IMR-90 (cell line): ENCODE results near the gene ASB4. TPM values are rescaled to one million over a fixed set of nuclear protein-coding genes. Genes with fewer than 3 reads are reported as not detected.

ENCODE experiments used
- ATAC-seq: fragments of 200-7000 bp; cut with Tn5 transposase; 2 replicates; pipeline ENCODE4 v1.9.1; 2020; ENCODE audit warnings: low read depth, mild to moderate bottlenecking, moderate library complexity
- BruUV-seq: library from RNA; stranded (reverse); fragments of 400-500 nt; replicated peaks from 2 replicates; lab custom pipeline; 2021; lab: Mats Ljungman, UMichigan
- CTCF ChIA-PET: fragments of 300-600 bp; formaldehyde crosslinking; extraction: SDS; loops from one replicate; lab custom pipeline; 2021; ENCODE audit warnings: antibody characterized with exemption; lab: Yijun Ruan, JAX
- POLR2A ChIA-PET: fragments of 300-600 bp; sonication (Branson Sonifier 250); formaldehyde crosslinking; loops from one replicate; lab custom pipeline; 2022; ENCODE audit warnings: antibody characterized with exemption; ENCODE audit not compliant: unreplicated experiment; lab: Charles Lee
- DNase-seq: peaks from one replicate; pipeline ENCODE4 v3.0.0; 2013
- H2AFZ ChIP-seq: replicated peaks from 2 replicates; pipeline ENCODE3; 2013; ENCODE audit warnings: low read length, mild to moderate bottlenecking; ENCODE audit not compliant: poor library complexity
- H2AK5ac ChIP-seq: 2 replicates; pipeline ENCODE4 v1.6.1; 2013; ENCODE audit warnings: low read depth, low read length, inconsistent platforms
- H2AK9ac ChIP-seq: replicated peaks from 2 replicates; pipeline ENCODE3; 2013; ENCODE audit warnings: mild to moderate bottlenecking, low read depth, low read length, moderate library complexity; ENCODE audit not compliant: poor library complexity
- H2BK120ac ChIP-seq: 2 replicates; pipeline ENCODE4 v1.6.1; 2013; ENCODE audit warnings: low read depth, low read length, inconsistent platforms
- H2BK15ac ChIP-seq: 3 replicates; pipeline ENCODE4 v1.6.1; 2013; ENCODE audit warnings: low read depth, low read length, inconsistent platforms
- H2BK20ac ChIP-seq: 2 replicates; pipeline ENCODE4 v1.6.1; 2013; ENCODE audit warnings: low read depth, mild to moderate bottlenecking, inconsistent platforms, low read length, moderate library complexity
- H2BK5ac ChIP-seq: 2 replicates; pipeline ENCODE4 v1.6.1; 2013; ENCODE audit warnings: mild to moderate bottlenecking, low read depth, low read length, inconsistent platforms; ENCODE audit not compliant: poor library complexity, severe bottlenecking
- H3K14ac ChIP-seq: replicated peaks from 2 replicates; pipeline ENCODE4 v1.6.1; 2013; ENCODE audit warnings: low read depth, low read length, inconsistent platforms
- H3K18ac ChIP-seq: 2 replicates; pipeline ENCODE4 v1.6.1; 2013; ENCODE audit warnings: low read depth, low read length, control low read depth
- H3K23ac ChIP-seq: 2 replicates; pipeline ENCODE4 v1.6.1; 2013; ENCODE audit warnings: low read depth, low read length, inconsistent platforms
- H3K27ac ChIP-seq: 2 replicates; pipeline ENCODE4 v1.5.1; 2013; ENCODE audit warnings: mild to moderate bottlenecking, control low read depth, low read length; ENCODE audit not compliant: insufficient read depth
- H3K27me3 ChIP-seq: 2 replicates; pipeline ENCODE4 v1.6.1; 2013; ENCODE audit warnings: low read length; ENCODE audit not compliant: control insufficient read depth, insufficient read depth
- H3K36me3 ChIP-seq: 2 replicates; pipeline ENCODE4 v1.6.1; 2013; ENCODE audit warnings: low read length, mixed read lengths; ENCODE audit not compliant: control insufficient read depth, insufficient read depth
- H3K4ac ChIP-seq: 2 replicates; pipeline ENCODE4 v1.6.1; 2013; ENCODE audit warnings: low read depth, low read length, inconsistent platforms
- H3K4me1 ChIP-seq: 2 replicates; pipeline ENCODE4 v1.6.1; 2013; ENCODE audit warnings: low read length, mixed read lengths; ENCODE audit not compliant: control insufficient read depth, insufficient read depth
- H3K4me2 ChIP-seq: 2 replicates; pipeline ENCODE4 v1.6.1; 2013; ENCODE audit warnings: low read depth, mild to moderate bottlenecking, control low read depth, low read length, moderate library complexity
- H3K4me3 ChIP-seq: 2 replicates; pipeline ENCODE4 v1.5.1; 2013; ENCODE audit warnings: low read depth, mild to moderate bottlenecking, control low read depth, low read length, moderate library complexity; ENCODE audit not compliant: insufficient read depth
- H3K56ac ChIP-seq: 2 replicates; pipeline ENCODE4 v1.6.1; 2013; ENCODE audit warnings: low read length, inconsistent platforms; ENCODE audit not compliant: insufficient read depth; ENCODE audit errors: extremely low read depth
- H3K79me1 ChIP-seq, 2 experiments: 2 replicates each; pipeline ENCODE4 v1.6.1; 2013; ENCODE audit warnings: low read length in 2 of 2, inconsistent platforms in 1 of 2, low read depth in 1 of 2
- H3K9ac ChIP-seq: 2 replicates; pipeline ENCODE4 v1.6.1; 2013; ENCODE audit warnings: low read depth, low read length, control low read depth
- H3K9me1 ChIP-seq: 2 replicates; pipeline ENCODE4 v1.6.1; 2013; ENCODE audit warnings: low read length, inconsistent platforms; ENCODE audit not compliant: insufficient read depth
- H3K9me3 ChIP-seq: 2 replicates; pipeline ENCODE4 v1.6.1; 2013; ENCODE audit warnings: low read length; ENCODE audit not compliant: control insufficient read depth, insufficient read depth
- H4K20me1 ChIP-seq: 2 replicates; pipeline ENCODE4 v1.6.1; 2013; ENCODE audit warnings: low read length, inconsistent platforms; ENCODE audit not compliant: insufficient read depth
- H4K5ac ChIP-seq: 2 replicates; pipeline ENCODE4 v1.6.1; 2013; ENCODE audit warnings: mild to moderate bottlenecking, low read depth, low read length, control low read depth
- H4K8ac ChIP-seq, 2 experiments: 2 replicates each; pipeline ENCODE4 v1.6.1; 2013; ENCODE audit warnings: low read depth in 2 of 2, low read length in 2 of 2, control low read depth in 1 of 2, inconsistent platforms in 1 of 2
- H4K91ac ChIP-seq: 2 replicates; pipeline ENCODE4 v1.6.1; 2013; ENCODE audit warnings: low read depth, low read length, inconsistent platforms; ENCODE audit not compliant: insufficient read depth
- BHLHE40 ChIP-seq: fragments of 150-350 bp; IDR thresholded peaks from 2 replicates; pipeline ENCODE4 v1.6.1; 2016; ENCODE audit warnings: mild to moderate bottlenecking, low read depth, low read length
- CEBPB ChIP-seq: IDR thresholded peaks from 2 replicates; pipeline ENCODE4 v1.6.1; 2012; ENCODE audit warnings: low read depth, low read length, improper control_type of control experiment
- CHD1 ChIP-seq: IDR thresholded peaks from 2 replicates; pipeline ENCODE4 v1.6.1; 2012; ENCODE audit warnings: low read depth, low read length, improper control_type of control experiment
- FOS ChIP-seq: fragments of 150-350 bp; IDR thresholded peaks from 2 replicates; pipeline ENCODE4 v1.6.1; 2016; ENCODE audit warnings: low read depth, low read length
- MAFK ChIP-seq: IDR thresholded peaks from 2 replicates; pipeline ENCODE4 v1.6.1; 2012; ENCODE audit warnings: low read depth, low read length, improper control_type of control experiment
- MXI1 ChIP-seq: IDR thresholded peaks from 2 replicates; pipeline ENCODE4 v1.6.1; 2012; ENCODE audit warnings: low read depth, mild to moderate bottlenecking, low read length, moderate library complexity, borderline replicate concordance
- NFE2L2 ChIP-seq: fragments of 150-350 bp; IDR thresholded peaks from 2 replicates; pipeline ENCODE4 v1.6.1; 2016; ENCODE audit warnings: low read depth, mild to moderate bottlenecking, low read length
- POLR2A ChIP-seq: IDR thresholded peaks from 2 replicates; pipeline ENCODE4 v1.6.1; 2012; ENCODE audit warnings: mild to moderate bottlenecking, low read depth, low read length
- RAD21 ChIP-seq: IDR thresholded peaks from 2 replicates; pipeline ENCODE4 v1.6.1; 2012; ENCODE audit warnings: low read length, improper control_type of control experiment
- RCOR1 ChIP-seq: IDR thresholded peaks from 2 replicates; pipeline ENCODE4 v1.6.1; 2012; ENCODE audit warnings: mild to moderate bottlenecking, low read length, improper control_type of control experiment; ENCODE audit not compliant: insufficient replicate concordance
- RFX5 ChIP-seq: IDR thresholded peaks from 2 replicates; pipeline ENCODE4 v1.8.0; 2012; ENCODE audit warnings: low read depth, mild to moderate bottlenecking, low read length, moderate library complexity
- SMC3 ChIP-seq: fragments of 150-350 bp; IDR thresholded peaks from 2 replicates; pipeline ENCODE4 v1.6.1; 2016; ENCODE audit warnings: low read depth, mild to moderate bottlenecking, antibody characterized with exemption, low read length, moderate library complexity
- WGBS, 2 experiments: methylation state at CpG; one replicate each; pipeline versions ENCODE4 v1.1.5 to v1.1.7; 2013; ENCODE audit warnings: missing lambda C conversion rate in 2 of 2; ENCODE audit not compliant: insufficient read length in 1 of 2; ENCODE audit errors: extremely low coverage in 2 of 2; 5-methylcytosine and 5-hydroxymethylcytosine counted together
- dilution Hi-C: fragments of 300-500 bp; cut with HindIII; formaldehyde crosslinking; loops from one replicate; pipeline ENCODE4 v1.14.3; 2018; ENCODE audit warnings: low sequenced_read_pairs; ENCODE audit not compliant: unreplicated experiment
- in situ Hi-C: fragments of 300-500 bp; cut with MboI; formaldehyde crosslinking; loops from 3 replicates; pipeline ENCODE4 v1.14.3; 2019; ENCODE audit warnings: low sequenced_read_pairs, inconsistent platforms, mixed read lengths
- intact Hi-C: fragments of 100-400 bp; cut with micrococcal nuclease; formaldehyde crosslinking; loops from 2 replicates; pipeline ENCODE4 v1.10.0; 2022
- polyA plus RNA-seq, 3 experiments: library from polyadenylated mRNA; depleted of rRNA; stranded (reverse); fragments of >200 nt; gene quantifications; 2 replicates each; pipeline ENCODE4 v1.2.3, GENCODE V29; 2012; ENCODE audit warnings: low replicate concordance in 1 of 3
- total RNA-seq: library from RNA; depleted of rRNA; stranded (reverse); fragments of >200 nt; gene quantifications from 2 replicates; pipeline ENCODE4 v1.2.3, GENCODE V29; 2012
- TF ChIP-seq, protein P1 (sequence below): fragments of 150-350 bp; IDR thresholded peaks from 2 replicates; pipeline ENCODE4 v1.6.1; 2016; ENCODE audit warnings: low read depth, mild to moderate bottlenecking, low read length, moderate library complexity, borderline replicate concordance
- TF ChIP-seq, protein P2 (sequence below): fragments of 150-350 bp; IDR thresholded peaks from 2 replicates; pipeline ENCODE4 v1.6.1; 2017; ENCODE audit warnings: mild to moderate bottlenecking, antibody characterized with exemption, low read length, low read depth
- TF ChIP-seq, protein P3 (sequence below): conservative IDR thresholded peaks from 2 replicates; pipeline ENCODE4 v1.5.1; 2012; ENCODE audit warnings: mild to moderate bottlenecking, low read depth, low read length, improper control_type of control experiment

ASB4 gene
- total and polyA plus RNA-seq, 2 of the 4 experiments (the other 2 are of a cell fraction): not detected

DNA sequence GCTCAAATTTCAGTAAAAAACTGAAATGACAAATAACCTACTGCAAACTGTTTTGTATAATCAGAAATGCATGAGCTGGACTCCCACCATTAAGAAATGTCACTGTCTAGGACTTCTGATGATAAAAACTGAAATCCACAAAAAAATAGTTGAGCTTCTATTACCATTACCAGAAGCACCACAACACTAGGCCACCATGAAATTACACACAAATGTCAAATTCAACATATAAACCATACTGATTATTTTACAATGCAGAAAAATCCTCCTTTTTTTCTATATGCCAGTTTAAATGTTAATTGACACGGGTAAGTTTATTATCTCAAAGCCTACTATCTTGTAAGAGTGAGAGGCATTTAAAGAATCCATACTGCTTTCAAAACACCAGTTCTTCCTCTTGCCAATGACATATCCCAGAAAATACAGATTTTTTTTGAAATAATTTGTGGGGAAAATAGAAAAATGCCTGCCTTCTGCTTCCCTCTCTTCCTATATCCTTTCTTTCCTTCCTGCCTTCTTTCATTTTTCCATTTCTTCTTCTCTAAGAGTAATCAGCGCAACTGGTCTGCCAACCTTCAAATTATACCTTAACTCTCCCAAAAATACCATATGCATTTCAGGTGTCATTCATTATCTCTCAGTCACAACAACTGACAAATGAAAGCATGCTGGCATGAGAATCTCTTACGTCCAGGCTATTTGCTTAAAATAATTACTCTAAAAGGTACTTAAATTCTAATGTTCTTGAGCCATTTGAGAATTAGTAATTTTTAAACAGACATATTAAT is 98.3 kb downstream of the ASB4 start:
- DNase-seq (no peak), ATAC-seq (no peak)
- H2BK5ac ChIP-seq: no peak overlapping the region
- BruUV-seq: no TSS peak
- no peak overlapping the region for H3K14ac ChIP-seq
- H2AK5ac ChIP-seq: no peak overlapping the region
- no peaks in the 10 kb centered on the region for H4K20me1 ChIP-seq
- no peak overlapping the region for H2AFZ ChIP-seq
- dilution Hi-C loops (no loop called here), in situ Hi-C loops (no loop called here), intact Hi-C loops (loop anchor here (2.0 kb wide), 1 partner anchor 33 kb away; no protein-coding TSS in a partner anchor)
- H3K23ac ChIP-seq: no peak overlapping the region
- no peak overlapping the region for H4K91ac ChIP-seq
- no peak overlapping the region for H4K8ac ChIP-seq
- H2BK20ac ChIP-seq: no peak overlapping the region
- 88% methylated on average over 1 of the region's 3 CpGs; no CpG with 5 or more reads in 1 of the 2 experiments for WGBS, 2 experiments
- no peak overlapping the region for H2BK120ac ChIP-seq
- H3K36me3 ChIP-seq: peaks cover 1% of the 10 kb centered on the region; the same call in 1 of the 2 replicates
- H3K18ac ChIP-seq: no peak overlapping the region
- POLR2A ChIA-PET: no interaction called here
- H3K79me1 ChIP-seq: no peaks in the 10 kb centered on the region
- no peak overlapping the region for H3K27ac ChIP-seq
- H3K4me2 ChIP-seq: no peak overlapping the region
- H3K4me1 ChIP-seq: no peaks in the 10 kb centered on the region
- no peak overlapping the region for H2AK9ac ChIP-seq
- no peak overlapping the region for H3K56ac ChIP-seq
- H2BK15ac ChIP-seq: no peak overlapping the region
- CTCF ChIA-PET: no interaction called here
- H4K5ac ChIP-seq: no peak overlapping the region
- no peak overlapping the region for H3K9ac ChIP-seq
- H3K27me3 ChIP-seq: no peaks in the 10 kb centered on the region
- no peak overlapping the region for H3K4ac ChIP-seq
- peaks cover 2% of the 10 kb centered on the region; the same call in 1 of the 2 replicates for H3K9me1 ChIP-seq
- no peak overlapping the region for H3K4me3 ChIP-seq
- no peaks in the 10 kb centered on the region for H3K9me3 ChIP-seq
- TF ChIP-seq FOS (no peak), POLR2A (no peak), MAFK (no peak), SMC3 (no peak), NFE2L2 (no peak), RAD21 (no peak), CEBPB (no peak), MXI1 (no peak), RCOR1 (no peak), BHLHE40 (no peak), RFX5 (no peak), CHD1 (no peak)
- TF ChIP-seq, protein P1, sequence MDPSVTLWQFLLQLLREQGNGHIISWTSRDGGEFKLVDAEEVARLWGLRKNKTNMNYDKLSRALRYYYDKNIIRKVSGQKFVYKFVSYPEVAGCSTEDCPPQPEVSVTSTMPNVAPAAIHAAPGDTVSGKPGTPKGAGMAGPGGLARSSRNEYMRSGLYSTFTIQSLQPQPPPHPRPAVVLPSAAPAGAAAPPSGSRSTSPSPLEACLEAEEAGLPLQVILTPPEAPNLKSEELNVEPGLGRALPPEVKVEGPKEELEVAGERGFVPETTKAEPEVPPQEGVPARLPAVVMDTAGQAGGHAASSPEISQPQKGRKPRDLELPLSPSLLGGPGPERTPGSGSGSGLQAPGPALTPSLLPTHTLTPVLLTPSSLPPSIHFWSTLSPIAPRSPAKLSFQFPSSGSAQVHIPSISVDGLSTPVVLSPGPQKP: no peak
- TF ChIP-seq, protein P2, sequence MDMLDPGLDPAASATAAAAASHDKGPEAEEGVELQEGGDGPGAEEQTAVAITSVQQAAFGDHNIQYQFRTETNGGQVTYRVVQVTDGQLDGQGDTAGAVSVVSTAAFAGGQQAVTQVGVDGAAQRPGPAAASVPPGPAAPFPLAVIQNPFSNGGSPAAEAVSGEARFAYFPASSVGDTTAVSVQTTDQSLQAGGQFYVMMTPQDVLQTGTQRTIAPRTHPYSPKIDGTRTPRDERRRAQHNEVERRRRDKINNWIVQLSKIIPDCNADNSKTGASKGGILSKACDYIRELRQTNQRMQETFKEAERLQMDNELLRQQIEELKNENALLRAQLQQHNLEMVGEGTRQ: no peak
- TF ChIP-seq, protein P3, sequence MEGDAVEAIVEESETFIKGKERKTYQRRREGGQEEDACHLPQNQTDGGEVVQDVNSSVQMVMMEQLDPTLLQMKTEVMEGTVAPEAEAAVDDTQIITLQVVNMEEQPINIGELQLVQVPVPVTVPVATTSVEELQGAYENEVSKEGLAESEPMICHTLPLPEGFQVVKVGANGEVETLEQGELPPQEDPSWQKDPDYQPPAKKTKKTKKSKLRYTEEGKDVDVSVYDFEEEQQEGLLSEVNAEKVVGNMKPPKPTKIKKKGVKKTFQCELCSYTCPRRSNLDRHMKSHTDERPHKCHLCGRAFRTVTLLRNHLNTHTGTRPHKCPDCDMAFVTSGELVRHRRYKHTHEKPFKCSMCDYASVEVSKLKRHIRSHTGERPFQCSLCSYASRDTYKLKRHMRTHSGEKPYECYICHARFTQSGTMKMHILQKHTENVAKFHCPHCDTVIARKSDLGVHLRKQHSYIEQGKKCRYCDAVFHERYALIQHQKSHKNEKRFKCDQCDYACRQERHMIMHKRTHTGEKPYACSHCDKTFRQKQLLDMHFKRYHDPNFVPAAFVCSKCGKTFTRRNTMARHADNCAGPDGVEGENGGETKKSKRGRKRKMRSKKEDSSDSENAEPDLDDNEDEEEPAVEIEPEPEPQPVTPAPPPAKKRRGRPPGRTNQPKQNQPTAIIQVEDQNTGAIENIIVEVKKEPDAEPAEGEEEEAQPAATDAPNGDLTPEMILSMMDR: no peak
